Measurements from ENCODE around the gene LYZL4. TPM values are rescaled to one million over a fixed set of nuclear protein-coding genes. Genes with fewer than 3 reads are reported as not detected.

The LYZL4 gene
- total RNA-seq, 2 experiments from 2014 or later = not detected

- CTCF ChIA-PET = no interaction called here
- no peaks in the 10 kb centered on the region for H3K4me1 Mint-ChIP-seq (ENCODE audit: low read depth)
- Histone ChIP-seq H3K4me3 (ENCODE audit: low read length) (no peak overlapping the region), H3K9me3 (ENCODE audit: control insufficient read depth in 1 of 2, insufficient read depth in 1 of 2, low read length in 2 of 2) (no peaks in the 10 kb centered on the region), H3K4me1 (ENCODE audit: insufficient read depth, low read length) (no peaks in the 10 kb centered on the region), H3K36me3 (ENCODE audit: insufficient read depth, low read length) (no peaks in the 10 kb centered on the region), H3K27ac (ENCODE audit: low read depth in 1 of 2, low read length in 2 of 2) (no peak overlapping the region), H3K27me3 (ENCODE audit: control insufficient read depth in 1 of 2, insufficient read depth in 2 of 2, low read length in 2 of 2) (peaks cover 0 to 6% of the 10 kb centered on the region in 2 experiments)
- H3K4me3 Mint-ChIP-seq = no peak overlapping the region
- no peaks in the 10 kb centered on the region for H3K9me3 Mint-ChIP-seq
- POLR2A ChIA-PET = no interaction called here
- no peaks in the 10 kb centered on the region for H3K27me3 Mint-ChIP-seq
- no peak for TF ChIP-seq CTCF (IDR thresholded peaks at IDR 0.05)
- intact Hi-C loops (cut with DNase I, micrococcal nuclease) = loop anchor here (5.0 to 10.0 kb wide), 4 partner anchors 324 to 1859 kb away; no protein-coding TSS in a partner anchor
- no peak overlapping the region for H3K27ac Mint-ChIP-seq
- ATAC-seq (ENCODE audit: poor library complexity) = no peak
- H3K36me3 Mint-ChIP-seq (ENCODE audit: low read depth) = no peaks in the 10 kb centered on the region
- no peak for DNase-seq
These were observed 30.5 kb upstream of the LYZL4 start for GRCh38 chr3:42440924-42441323.

- no peak for ATAC-seq (ENCODE audit: poor library complexity)
- Histone ChIP-seq H3K36me3 (ENCODE audit: insufficient read depth, low read length) (no peaks in the 10 kb centered on the region), H3K27ac (ENCODE audit: low read depth in 1 of 2, low read length in 2 of 2) (no peak overlapping the region), H3K27me3 (ENCODE audit: control insufficient read depth in 1 of 2, insufficient read depth in 2 of 2, low read length in 2 of 2) (peaks cover 0 to 6% of the 10 kb centered on the region in 2 experiments), H3K4me3 (ENCODE audit: low read length) (no peak overlapping the region), H3K9me3 (ENCODE audit: control insufficient read depth in 1 of 2, insufficient read depth in 1 of 2, low read length in 2 of 2) (no peaks in the 10 kb centered on the region), H3K4me1 (ENCODE audit: insufficient read depth, low read length) (no peaks in the 10 kb centered on the region)
- no peak for DNase-seq
- H3K27me3 Mint-ChIP-seq = no peaks in the 10 kb centered on the region
- ChIA-PET CTCF (no interaction called here), POLR2A (no interaction called here)
- intact Hi-C loops (cut with DNase I, micrococcal nuclease) = loop anchor here (5.0 to 10.0 kb wide), 4 partner anchors 322 to 1857 kb away; no protein-coding TSS in a partner anchor
- H3K4me1 Mint-ChIP-seq (ENCODE audit: low read depth) = no peaks in the 10 kb centered on the region
- H3K4me3 Mint-ChIP-seq = no peak overlapping the region
- no peaks in the 10 kb centered on the region for H3K9me3 Mint-ChIP-seq
- no peaks in the 10 kb centered on the region for H3K36me3 Mint-ChIP-seq (ENCODE audit: low read depth)
- no peak for TF ChIP-seq CTCF (IDR thresholded peaks at IDR 0.05)
- no peak overlapping the region for H3K27ac Mint-ChIP-seq
These were observed 29.1 kb upstream of the LYZL4 start for GRCh38 chr3:42439261-42440115.

- Mint-ChIP-seq H3K36me3 (ENCODE audit: low read depth) (no peaks in the 10 kb centered on the region), H3K27ac (no peak overlapping the region), H3K9me3 (no peaks in the 10 kb centered on the region), H3K4me3 (no peak overlapping the region), H3K4me1 (ENCODE audit: low read depth) (no peaks in the 10 kb centered on the region), H3K27me3 (no peaks in the 10 kb centered on the region)
- ATAC-seq (ENCODE audit: poor library complexity) (no peak), DNase-seq (no peak)
- Histone ChIP-seq H3K27ac (ENCODE audit: low read depth in 1 of 2, low read length in 2 of 2) (no peak overlapping the region), H3K36me3 (ENCODE audit: insufficient read depth, low read length) (no peaks in the 10 kb centered on the region), H3K4me3 (ENCODE audit: low read length) (no peak overlapping the region), H3K9me3 (ENCODE audit: control insufficient read depth in 1 of 2, insufficient read depth in 1 of 2, low read length in 2 of 2) (no peaks in the 10 kb centered on the region), H3K4me1 (ENCODE audit: insufficient read depth, low read length) (no peaks in the 10 kb centered on the region), H3K27me3 (ENCODE audit: control insufficient read depth in 1 of 2, insufficient read depth in 2 of 2, low read length in 2 of 2) (peaks cover 0 to 5% of the 10 kb centered on the region in 2 experiments)
- intact Hi-C loops (cut with DNase I, micrococcal nuclease) = no loop called here
- no peak for TF ChIP-seq CTCF (IDR thresholded peaks at IDR 0.05)
- ChIA-PET POLR2A (no interaction called here), CTCF (interaction anchor here (1.4 kb wide), 1 partner anchor 1858 kb away, joined by 3 read pairs; no protein-coding TSS in a partner anchor)
These were observed 28.3 kb upstream of the LYZL4 start for GRCh38 chr3:42438758-42439157.

All from CD4-positive, alpha-beta T cell (primary cell).